HEK293 (cell line): ENCODE measurements around the gene CLEC16A.
A peak's percentile ranks its signal among the peaks of the same experiment; 100 is the strongest.

Source experiments
- CTCF ChIA-PET: fragments of 350-600 bp; formaldehyde crosslinking; extraction: SDS; loops from one replicate; lab custom pipeline; 2021; ENCODE audit warnings: antibody characterized with exemption; lab: Yijun Ruan, JAX
- POLR2A ChIA-PET: fragments of 300-600 bp; formaldehyde crosslinking; extraction: SDS; loops from one replicate; lab custom pipeline; 2020; ENCODE audit warnings: antibody characterized with exemption, inconsistent platforms; lab: Yijun Ruan, JAX
- H3K27ac ChIP-seq: fragments of 200-500 bp; sonication (Bioruptor generic); 2 replicates; pipeline ENCODE4 v1.5.1; 2014; ENCODE audit warnings: low read depth, low read length, control low read depth, inconsistent platforms; ENCODE audit errors: extremely low read depth
- H3K36me3 ChIP-seq, 2 experiments: fragments of 200-500 bp in 1 of 2; sonication (Bioruptor generic) in 1 of 2; 1 replicate in 1 of 2; 2 replicates in 1 of 2; pipeline ENCODE4 v1.5.1; 2014 to 2017; ENCODE audit warnings: inconsistent platforms in 2 of 2, low read length in 2 of 2; ENCODE audit not compliant: control insufficient read depth in 2 of 2, insufficient read depth in 1 of 2
- H3K4me1 ChIP-seq: fragments of 200-500 bp; sonication (Bioruptor generic); 2 replicates; pipeline ENCODE4 v1.5.1; 2014; ENCODE audit warnings: mild to moderate bottlenecking, low read length, inconsistent platforms; ENCODE audit not compliant: control insufficient read depth, insufficient read depth
- H3K4me3 ChIP-seq: 2 replicates; pipeline ENCODE4 v1.5.1; 2011; ENCODE audit warnings: low read depth, mild to moderate bottlenecking, control low read depth, low read length, moderate library complexity
- H3K9me3 ChIP-seq: fragments of 200-500 bp; sonication (Bioruptor generic); 2 replicates; pipeline ENCODE4 v1.5.1; 2014; ENCODE audit warnings: low read depth, low read length, inconsistent platforms; ENCODE audit not compliant: control insufficient read depth, insufficient read depth
- KLF1 ChIP-seq: fragments of 450-650 bp; formaldehyde crosslinking; IDR thresholded peaks from 2 replicates; pipeline ENCODE4 v1.5.1; 2016; ENCODE audit warnings: missing biosample characterization, missing genetic modification characterization
- SP2 ChIP-seq: fragments of 450-650 bp; formaldehyde crosslinking; IDR thresholded peaks from 2 replicates; pipeline ENCODE4 v1.5.1; 2016; ENCODE audit warnings: missing biosample characterization, missing genetic modification characterization
- TSHZ1 ChIP-seq: fragments of 450-650 bp; formaldehyde crosslinking; IDR thresholded peaks from 2 replicates; pipeline ENCODE4 v1.5.1; 2016; ENCODE audit warnings: missing biosample characterization, missing genetic modification characterization, borderline replicate concordance
- ZBTB17 ChIP-seq: fragments of 450-650 bp; formaldehyde crosslinking; IDR thresholded peaks from 2 replicates; pipeline ENCODE4 v1.5.1; 2016; ENCODE audit warnings: missing biosample characterization, missing genetic modification characterization
- ZFHX2 ChIP-seq: fragments of 450-650 bp; formaldehyde crosslinking; conservative IDR thresholded peaks from 2 replicates; pipeline ENCODE4 v1.5.1; 2016; ENCODE audit warnings: missing biosample characterization, missing genetic modification characterization
- ZNF274 ChIP-seq, 2 experiments: fragments of 200-500 bp in 1 of 2; fragments of 450-650 bp in 1 of 2; sonication (Bioruptor generic) in 1 of 2; formaldehyde crosslinking in 1 of 2; IDR thresholded peaks; 2 replicates each; pipeline versions ENCODE4 v1.5.1 to v1.6.1; 2014 to 2016; ENCODE audit warnings: borderline replicate concordance in 1 of 2, inconsistent platforms in 1 of 2, low read length in 1 of 2, missing biosample characterization in 1 of 2, missing genetic modification characterization in 1 of 2
- ZNF280C ChIP-seq: fragments of 450-650 bp; formaldehyde crosslinking; IDR thresholded peaks from 2 replicates; pipeline ENCODE4 v1.5.1; 2016; ENCODE audit warnings: missing biosample characterization, missing genetic modification characterization
- ZNF311 ChIP-seq: fragments of 450-650 bp; formaldehyde crosslinking; IDR thresholded peaks from 2 replicates; pipeline ENCODE4 v1.5.1; 2017; ENCODE audit warnings: missing biosample characterization, missing genetic modification characterization, borderline replicate concordance
- ZNF513 ChIP-seq: fragments of 450-650 bp; IDR thresholded peaks from 2 replicates; pipeline ENCODE4 v1.5.1; 2018; ENCODE audit warnings: missing biosample characterization, missing genetic modification characterization
- ZNF747 ChIP-seq: fragments of 450-650 bp; formaldehyde crosslinking; IDR thresholded peaks from 2 replicates; pipeline ENCODE4 v1.5.1; 2016; ENCODE audit warnings: missing biosample characterization, missing genetic modification characterization
- ZNF837 ChIP-seq: fragments of 450-650 bp; formaldehyde crosslinking; IDR thresholded peaks from 2 replicates; pipeline ENCODE4 v1.5.1; 2016; ENCODE audit warnings: missing biosample characterization, missing genetic modification characterization
- ZNF843 ChIP-seq: fragments of 450-650 bp; formaldehyde crosslinking; IDR thresholded peaks from 2 replicates; pipeline ENCODE4 v1.5.1; 2016; ENCODE audit warnings: missing biosample characterization, missing genetic modification characterization

Gene CLEC16A

DNA sequence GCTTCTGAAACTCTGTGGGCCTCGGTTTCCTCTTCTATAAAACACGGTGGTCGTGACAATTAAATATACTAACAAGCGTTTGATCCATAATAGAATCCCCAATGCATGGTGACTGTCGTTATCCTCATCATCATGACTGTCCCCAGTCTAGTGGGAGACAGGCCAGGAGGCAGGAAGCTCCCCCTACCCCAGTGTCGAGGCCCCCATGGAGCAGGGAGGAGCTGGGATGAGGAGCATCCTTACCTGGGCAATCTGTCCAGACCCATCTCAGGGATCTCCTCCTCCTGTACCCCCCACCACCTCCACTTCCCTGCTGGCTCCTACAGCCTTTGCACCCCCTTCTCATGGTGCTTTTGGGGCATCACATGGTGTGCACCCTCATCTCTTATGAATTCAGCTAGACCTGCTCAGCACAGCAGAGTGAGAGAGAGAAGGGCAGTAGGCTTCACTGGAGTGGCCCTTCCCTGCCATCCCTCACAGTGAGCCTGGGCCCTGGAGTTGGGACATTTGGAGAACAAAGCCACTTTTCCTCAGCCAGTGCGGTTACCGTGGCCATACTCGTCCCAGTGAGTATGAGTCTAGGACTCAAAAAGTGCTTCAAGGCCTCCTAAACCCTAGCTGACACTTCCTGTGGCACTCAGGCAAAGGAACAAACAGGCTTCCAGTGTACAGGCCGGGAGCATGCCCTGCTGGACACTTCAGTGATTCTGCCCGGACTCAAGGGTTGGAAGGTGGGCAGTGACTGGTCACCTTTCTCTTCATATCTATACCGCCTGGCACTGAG is 148.6 kb downstream of the CLEC16A start:
- Histone ChIP-seq H3K4me1 (no peaks in the 10 kb centered on the region), H3K4me3 (no peak overlapping the region), H3K27ac (no peak overlapping the region), H3K36me3 (no peaks in the 10 kb centered on the region), H3K9me3 (no peaks in the 10 kb centered on the region)
- ChIA-PET POLR2A (no interaction called here), CTCF (no interaction called here)
- no peak for TF ChIP-seq ZNF274 (IDR thresholded peaks at IDR 0.05; ENCODE audit: low read length)
- TF ChIP-seq ZNF274 (tag by site-specific recombination; IDR thresholded peaks at IDR 0.05; ENCODE audit: borderline replicate concordance) = no peak
- TF ChIP-seq SP2 (tag by site-specific recombination) = no peak
- no peak for TF ChIP-seq ZNF513 (tag by site-specific recombination)
- TF ChIP-seq ZNF311 = no peak
- no peak for TF ChIP-seq TSHZ1 (tag by site-specific recombination)
- TF ChIP-seq ZNF837 (tag by site-specific recombination) = no peak
- no peak for TF ChIP-seq ZBTB17 (tag by site-specific recombination)
- TF ChIP-seq ZNF280C = no peak
- no peak for TF ChIP-seq ZFHX2 (tag by site-specific recombination)

DNA sequence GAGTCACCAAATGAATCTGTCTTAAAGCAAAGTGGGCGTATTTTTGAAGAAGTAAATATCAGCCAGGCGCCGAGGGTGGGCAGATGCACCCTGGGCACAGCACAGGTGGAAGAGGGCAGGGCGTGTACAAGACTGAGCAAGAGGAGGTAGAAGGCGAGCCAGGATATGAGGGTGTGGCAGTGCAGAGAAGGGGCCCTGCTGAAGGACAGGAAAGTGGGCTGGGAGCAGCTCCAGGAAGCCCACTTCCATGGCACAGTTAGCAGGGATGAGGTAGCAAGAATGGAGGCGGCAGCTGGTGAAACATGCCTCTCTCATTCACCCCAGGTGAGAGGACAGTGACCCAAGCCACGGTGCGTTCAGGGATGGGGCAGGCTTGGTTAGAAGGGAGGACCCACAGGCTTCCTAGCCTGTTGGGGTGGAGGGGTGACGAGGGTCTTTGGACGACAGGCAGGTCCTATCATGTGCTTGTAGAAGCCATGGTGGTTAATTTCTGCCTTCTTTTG is 149.3 kb downstream of the CLEC16A start:
- POLR2A ChIA-PET = no interaction called here
- Histone ChIP-seq H3K4me3 (no peak overlapping the region), H3K4me1 (no peaks in the 10 kb centered on the region), H3K27ac (no peak overlapping the region), H3K36me3 (no peaks in the 10 kb centered on the region), H3K9me3 (no peaks in the 10 kb centered on the region)
- CTCF ChIA-PET = no interaction called here
- TF ChIP-seq KLF1 (tag by site-specific recombination) = peak; percentile 12; the same call in 1 of the 2 replicates
- no peak for TF ChIP-seq ZNF747 (tag by site-specific recombination)
- no peak for TF ChIP-seq ZNF843 (tag by site-specific recombination)
- no peak for TF ChIP-seq TSHZ1 (tag by site-specific recombination)
